Activated naive CD4-positive, alpha-beta T cell treated with anti-CD3 and anti-CD28 coated beads, Interleukin-2, amount 50 U/mL, for 24 hours (primary cell): ENCODE data around the gene NELFB.
A peak's percentile ranks its signal among the peaks of the same experiment; 100 is the strongest.

Source experiments
- H3K27ac Mint-ChIP-seq: one replicate; pipeline ENCODE4 v1.8.0; 2021; ENCODE audit warnings: mild to moderate bottlenecking, mixed read lengths
- H3K27me3 Mint-ChIP-seq: one replicate; pipeline ENCODE4 v1.8.0; 2021; ENCODE audit warnings: mixed read lengths
- H3K36me3 Mint-ChIP-seq: one replicate; pipeline ENCODE4 v1.8.0; 2021; ENCODE audit warnings: mixed read lengths
- H3K4me1 Mint-ChIP-seq: one replicate; pipeline ENCODE4 v1.8.0; 2021; ENCODE audit warnings: mixed read lengths
- H3K4me3 Mint-ChIP-seq: one replicate; pipeline ENCODE4 v1.8.0; 2021; ENCODE audit warnings: mild to moderate bottlenecking, mixed read lengths
- H3K9me3 Mint-ChIP-seq: one replicate; pipeline ENCODE4 v1.8.0; 2021; ENCODE audit warnings: mixed read lengths

NELFB gene

GRCh38 chr9:137277329-137278041 lies 22.4 kb downstream of the NELFB start, which contains the start of gene TOR4A:
Gene TOR4A (plus strand): TSS chr9:137277726. CDS start chr9:137278690, 964 bp downstream.
- Mint-ChIP-seq H3K27ac (no peak within 1 kb of the TSS), H3K9me3 (no peaks in the 10 kb centered on the region), H3K4me1 (peaks cover 7% of the 10 kb centered on the region), H3K36me3 (no peaks in the 10 kb centered on the region), H3K4me3 (peak within 1 kb of the TSS; percentile 78), H3K27me3 (peaks cover under 1% of the 10 kb centered on the region)

GRCh38 chr9:137278061-137278701 lies 23.1 kb downstream of the NELFB start:
- Mint-ChIP-seq H3K36me3 (no peaks in the 10 kb centered on the region), H3K9me3 (no peaks in the 10 kb centered on the region), H3K4me1 (peaks cover 7% of the 10 kb centered on the region), H3K27ac (no peak overlapping the region), H3K27me3 (peaks cover 2% of the 10 kb centered on the region), H3K4me3 (peak overlapping the region; percentile 78)

GRCh38 chr9:137278721-137279711 lies 23.9 kb downstream of the NELFB start:
- Mint-ChIP-seq H3K4me1 (peaks cover 7% of the 10 kb centered on the region), H3K27me3 (peaks cover 2% of the 10 kb centered on the region), H3K4me3 (no peak overlapping the region), H3K36me3 (no peaks in the 10 kb centered on the region), H3K9me3 (no peaks in the 10 kb centered on the region), H3K27ac (no peak overlapping the region)

DNA sequence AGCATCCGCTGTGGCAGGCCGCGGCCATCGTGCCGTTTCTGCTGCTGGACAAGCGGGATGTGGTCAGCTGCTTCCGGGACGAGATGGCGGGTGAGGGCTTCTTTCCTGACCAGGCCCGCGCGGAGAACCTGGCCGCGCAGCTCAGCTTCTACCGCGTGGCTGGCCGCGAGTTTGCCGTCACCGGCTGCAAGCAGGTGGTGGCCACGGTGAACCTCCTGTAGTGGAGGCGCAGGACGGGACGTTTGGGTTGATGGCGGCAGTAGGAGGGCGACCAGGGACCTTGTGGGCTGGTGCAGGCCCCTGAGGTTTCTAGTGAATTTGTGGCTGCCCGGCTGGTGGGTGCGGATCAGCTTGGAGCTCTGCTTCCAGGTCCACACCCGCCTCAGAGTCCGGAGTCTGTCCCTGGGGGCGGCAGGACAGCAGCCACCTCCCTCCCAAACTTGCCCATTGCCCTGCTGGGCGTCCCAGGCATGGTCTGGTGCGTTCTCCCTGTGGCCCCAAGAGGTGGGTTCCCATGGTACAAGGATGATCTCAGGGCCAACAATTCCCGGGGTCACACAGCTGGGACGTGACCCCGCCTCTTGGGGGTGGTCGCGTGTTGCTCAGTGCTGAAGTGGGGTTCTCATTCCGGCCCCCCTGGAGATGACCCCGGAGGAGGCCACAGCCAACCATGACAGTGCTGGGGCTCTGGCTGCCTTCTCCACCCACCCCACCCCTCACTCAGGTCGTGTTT lies 24.8 kb downstream of the NELFB start:
- Mint-ChIP-seq H3K36me3 (no peaks in the 10 kb centered on the region), H3K27ac (no peak overlapping the region), H3K27me3 (peaks cover 2% of the 10 kb centered on the region), H3K9me3 (no peaks in the 10 kb centered on the region), H3K4me3 (no peak overlapping the region), H3K4me1 (peaks cover 7% of the 10 kb centered on the region)

- Mint-ChIP-seq H3K9me3 (no peaks in the 10 kb centered on the region), H3K4me1 (peaks cover 7% of the 10 kb centered on the region), H3K27ac (no peak overlapping the region), H3K36me3 (no peaks in the 10 kb centered on the region), H3K4me3 (no peak overlapping the region), H3K27me3 (peaks cover 2% of the 10 kb centered on the region)
These were observed 25.6 kb downstream of the NELFB start for GRCh38 chr9:137280474-137281344.

GRCh38 chr9:137281345-137282116 lies 26.4 kb downstream of the NELFB start:
- Mint-ChIP-seq H3K4me3 (no peak overlapping the region), H3K36me3 (no peaks in the 10 kb centered on the region), H3K27ac (no peak overlapping the region), H3K9me3 (no peaks in the 10 kb centered on the region), H3K4me1 (peaks cover 6% of the 10 kb centered on the region), H3K27me3 (peaks cover 2% of the 10 kb centered on the region)

DNA sequence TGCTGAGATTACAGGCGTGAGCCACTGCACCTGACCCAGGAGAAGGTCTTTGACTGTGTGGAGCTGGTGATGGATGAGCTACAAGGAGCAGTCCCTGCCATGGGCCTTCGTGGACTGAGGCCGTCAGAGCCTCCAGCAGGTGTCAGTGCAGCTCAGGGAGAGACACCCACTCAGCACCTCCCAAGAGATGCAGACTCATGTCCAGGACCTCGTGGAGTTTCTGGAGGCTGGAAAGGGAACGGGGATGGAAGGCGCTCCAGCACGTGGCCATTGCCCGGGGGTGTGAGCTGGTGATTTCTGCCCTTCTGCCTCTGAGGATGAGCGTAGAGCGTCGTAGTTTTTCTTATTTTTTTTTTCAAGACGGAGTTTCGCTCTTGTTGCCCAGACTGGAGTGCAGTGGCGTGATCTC lies 31.9 kb downstream of the NELFB start:
- Mint-ChIP-seq H3K36me3 (no peaks in the 10 kb centered on the region), H3K27me3 (peaks cover 2% of the 10 kb centered on the region), H3K4me3 (no peak overlapping the region), H3K9me3 (no peaks in the 10 kb centered on the region), H3K27ac (no peak overlapping the region), H3K4me1 (no peaks in the 10 kb centered on the region)

- H3K4me3 Mint-ChIP-seq, result no peak overlapping the region
- H3K36me3 Mint-ChIP-seq, result no peaks in the 10 kb centered on the region
- peaks cover 18% of the 10 kb centered on the region for H3K27me3 Mint-ChIP-seq
- peaks cover 4% of the 10 kb centered on the region for H3K4me1 Mint-ChIP-seq
- no peaks in the 10 kb centered on the region for H3K9me3 Mint-ChIP-seq
- no peak overlapping the region for H3K27ac Mint-ChIP-seq
These were observed 38.0 kb downstream of the NELFB start for GRCh38 chr9:137293094-137293481.

GRCh38 chr9:137293482-137294090 lies 38.5 kb downstream of the NELFB start:
- H3K9me3 Mint-ChIP-seq, result no peaks in the 10 kb centered on the region
- H3K4me3 Mint-ChIP-seq, result no peak overlapping the region
- H3K36me3 Mint-ChIP-seq, result no peaks in the 10 kb centered on the region
- H3K4me1 Mint-ChIP-seq, result peaks cover 4% of the 10 kb centered on the region
- peaks cover 18% of the 10 kb centered on the region for H3K27me3 Mint-ChIP-seq
- peak overlapping the region; percentile 35 for H3K27ac Mint-ChIP-seq

DNA sequence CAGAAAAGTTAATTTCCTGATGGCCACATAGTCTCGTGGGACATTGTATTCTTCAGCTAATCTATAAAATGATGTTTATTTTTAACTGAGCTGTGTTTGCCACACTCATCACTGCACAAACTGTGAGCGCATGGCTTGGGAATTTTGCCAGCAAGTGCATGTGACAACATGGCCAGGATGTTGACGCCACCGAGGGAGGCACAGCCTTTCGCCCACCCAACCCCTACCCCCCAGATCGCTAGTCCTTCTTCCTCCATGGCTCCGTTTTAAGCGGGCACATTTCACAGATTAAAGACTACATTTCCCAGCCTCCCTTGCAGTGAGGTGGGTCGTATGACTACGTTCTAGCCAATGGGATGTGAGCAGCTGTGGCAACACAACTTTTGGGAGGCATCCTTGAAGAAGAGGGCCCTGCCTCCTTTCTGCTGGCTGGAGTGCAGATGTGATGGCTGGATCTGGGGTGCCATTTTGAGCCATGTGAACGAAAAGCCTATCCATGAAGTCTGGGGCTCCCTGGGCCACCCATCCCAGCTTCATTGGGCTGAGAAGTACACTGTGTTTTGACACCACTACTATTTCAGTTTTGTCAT lies 39.1 kb downstream of the NELFB start:
- Mint-ChIP-seq H3K27ac (no peak overlapping the region), H3K4me3 (peak overlapping the region; percentile 57)

GRCh38 chr9:137294681-137295237 lies 39.6 kb downstream of the NELFB start:
- Mint-ChIP-seq H3K4me1 (peaks cover 5% of the 10 kb centered on the region), H3K36me3 (no peaks in the 10 kb centered on the region), H3K27me3 (peaks cover 19% of the 10 kb centered on the region), H3K9me3 (no peaks in the 10 kb centered on the region), H3K4me3 (peak overlapping the region; percentile 57), H3K27ac (peak overlapping the region; percentile 30)

More for the DNA sequence above, 39.1 kb downstream of the NELFB start:
- Mint-ChIP-seq H3K36me3 (no peaks in the 10 kb centered on the region), H3K27me3 (peaks cover 18% of the 10 kb centered on the region), H3K9me3 (no peaks in the 10 kb centered on the region), H3K4me1 (peaks cover 4% of the 10 kb centered on the region)

DNA sequence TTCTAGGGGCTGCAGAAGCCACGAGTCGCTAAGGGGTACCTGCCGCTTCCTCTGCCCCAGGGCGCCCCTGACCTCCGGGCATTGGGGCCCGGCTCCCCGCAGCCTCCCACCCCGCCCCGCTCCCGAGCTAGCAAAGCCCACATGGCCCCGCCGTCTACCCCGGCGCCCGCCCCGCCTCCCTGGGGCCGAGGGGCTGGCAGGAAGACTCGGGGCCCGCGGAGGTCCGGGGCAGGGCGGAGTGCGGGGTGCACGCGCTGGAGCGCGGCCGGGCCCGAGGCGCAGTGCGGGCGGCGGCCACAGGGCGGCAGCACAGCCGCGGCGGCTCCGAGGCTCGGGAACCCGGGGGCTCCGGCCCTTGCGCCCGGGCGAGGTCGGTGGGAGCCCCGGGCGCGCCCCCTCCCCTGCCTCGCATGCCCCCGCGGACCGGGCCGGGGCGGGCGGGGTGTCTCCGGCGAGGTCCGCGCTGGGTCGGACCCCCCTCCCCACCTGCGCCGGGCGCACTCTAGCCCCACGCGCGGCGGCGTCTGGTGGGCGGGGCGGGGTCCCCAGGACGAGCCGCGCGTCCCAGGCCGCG lies 40.2 kb downstream of the NELFB start:
- H3K36me3 Mint-ChIP-seq, result no peaks in the 10 kb centered on the region
- peaks cover 21% of the 10 kb centered on the region for H3K27me3 Mint-ChIP-seq
- no peak overlapping the region for H3K27ac Mint-ChIP-seq

More for the DNA sequence above, 40.2 kb downstream of the NELFB start:
- H3K9me3 Mint-ChIP-seq, result no peaks in the 10 kb centered on the region
- peaks cover 9% of the 10 kb centered on the region for H3K4me1 Mint-ChIP-seq
- H3K4me3 Mint-ChIP-seq, result peak overlapping the region; percentile 57
